ENCODE data around the gene KCNJ11.
"Not testable (repeated sequence)": the region's sequence is repeated elsewhere in the genome, so short reads cannot be mapped to it uniquely, and the experiment has no call there.

Gene KCNJ11

GRCh38 chr11:17388609-17389210, at the start of gene KCNJ11:
Gene KCNJ11 (minus strand): TSS chr11:17388659. CDS start chr11:17388091, 568 bp downstream.
- no peak for DNase-seq

- no peak for DNase-seq
These were observed 48.9 kb upstream of the KCNJ11 start for GRCh38 chr11:17437366-17437765.

GRCh38 chr11:17434108-17434507, 45.6 kb upstream of the KCNJ11 start:
- no peak for DNase-seq

- DNase-seq = no peak
These were observed 43.5 kb upstream of the KCNJ11 start for GRCh38 chr11:17432002-17432401.

- DNase-seq = no peak
These were observed 42.7 kb upstream of the KCNJ11 start for GRCh38 chr11:17431139-17431538.

- no peak for DNase-seq
These were observed 42.2 kb upstream of the KCNJ11 start for GRCh38 chr11:17430616-17431015.

- no peak for DNase-seq
These were observed 40.5 kb upstream of the KCNJ11 start for GRCh38 chr11:17428925-17429324.

- DNase-seq = no peak
These were observed 39.8 kb upstream of the KCNJ11 start for GRCh38 chr11:17428261-17428660.

GRCh38 chr11:17426233-17426632, 37.8 kb upstream of the KCNJ11 start:
- DNase-seq = not testable (repeated sequence)

GRCh38 chr11:17423533-17424310, 35.3 kb upstream of the KCNJ11 start:
- no peak for DNase-seq

- no peak for DNase-seq
These were observed 33.3 kb upstream of the KCNJ11 start for GRCh38 chr11:17421781-17422180.

- no peak for DNase-seq
These were observed 30.1 kb upstream of the KCNJ11 start for GRCh38 chr11:17418444-17419081.

- DNase-seq = no peak
These were observed 28.0 kb upstream of the KCNJ11 start for GRCh38 chr11:17416492-17416891.

GRCh38 chr11:17415523-17416104, 27.2 kb upstream of the KCNJ11 start:
- no peak for DNase-seq

- DNase-seq = no peak
These were observed 26.5 kb upstream of the KCNJ11 start for GRCh38 chr11:17414992-17415391.

GRCh38 chr11:17414317-17414737, 25.9 kb upstream of the KCNJ11 start:
- DNase-seq = no peak

GRCh38 chr11:17413414-17414316, 25.2 kb upstream of the KCNJ11 start:
- no peak for DNase-seq

GRCh38 chr11:17412488-17413180, 24.2 kb upstream of the KCNJ11 start:
- DNase-seq = no peak

GRCh38 chr11:17411418-17411817, 23.0 kb upstream of the KCNJ11 start:
- no peak for DNase-seq

- DNase-seq = no peak
These were observed 22.3 kb upstream of the KCNJ11 start for GRCh38 chr11:17410606-17411379.

- DNase-seq = no peak
These were observed 20.2 kb upstream of the KCNJ11 start for GRCh38 chr11:17408641-17409040.

All from hematopoietic multipotent progenitor cell treated with erythropoietin and hydrocortisone succinate and interleukin-3 and kit ligand, for 8 days (in vitro differentiated cells).